ENCODE data around the gene MPHOSPH10. TPM values are rescaled to one million over a fixed set of nuclear protein-coding genes. Genes with fewer than 3 reads are reported as not detected.
A peak's percentile ranks its signal among the peaks of the same experiment; 100 is the strongest.

Gene MPHOSPH10
- total and polyA plus RNA-seq, 2 of the 13 experiments (the other 11 are each of a cell fraction or from before 2014, with no cell fraction given) = 37.8 to 137 TPM

DNA sequence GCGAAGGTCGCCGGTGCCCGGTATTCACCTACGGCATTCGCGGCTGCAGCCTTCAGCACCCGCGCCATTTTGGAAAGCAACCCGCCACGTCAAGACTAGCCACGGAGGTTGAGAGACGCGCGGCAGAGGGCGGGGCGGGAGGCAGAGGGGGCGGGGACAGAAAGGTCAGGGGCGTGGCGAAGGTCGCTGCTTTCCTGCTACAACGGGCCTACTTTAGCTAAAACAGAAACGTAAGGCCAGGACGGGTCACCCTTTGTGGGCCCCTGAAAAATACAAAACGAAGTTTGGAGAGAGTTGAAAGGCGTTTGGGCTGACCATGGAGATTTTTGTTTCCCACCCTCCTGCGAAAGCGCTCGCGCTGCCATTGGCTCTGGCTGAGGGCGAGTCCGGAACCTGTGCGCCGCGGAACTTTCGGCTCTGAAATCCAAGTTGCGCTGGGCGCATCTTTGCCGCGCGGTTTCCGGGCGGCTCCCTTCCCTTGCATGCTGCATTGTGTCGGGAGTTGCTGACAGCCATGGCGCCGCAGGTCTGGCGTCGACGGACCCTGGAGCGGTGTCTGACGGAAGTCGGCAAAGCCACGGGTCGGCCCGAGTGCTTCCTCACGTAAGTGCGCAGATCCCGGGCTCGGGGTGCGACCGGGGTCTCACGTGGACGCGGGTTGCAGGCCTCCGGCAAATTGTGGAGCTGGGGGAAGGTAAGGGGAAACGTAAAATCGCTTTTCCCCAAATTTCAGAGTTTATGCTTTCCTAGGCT lies at the start of gene MPHOSPH10, which contains the start of gene MCEE (continued):
- TF ChIP-seq NAIF1 (CRISPR knock-in tag; IDR thresholded peaks at IDR 0.05; ENCODE audit: borderline replicate concordance) (peak; percentile 93), NFATC3 (CRISPR knock-in tag; IDR thresholded peaks at IDR 0.05) (peak; percentile 97), ZNF446 (CRISPR knock-in tag; IDR thresholded peaks at IDR 0.05) (peak; percentile 62; the same call in 1 of the 2 replicates), ZNF124 (CRISPR knock-in tag; IDR thresholded peaks at IDR 0.05) (peak; percentile 61), ZFP37 (CRISPR knock-in tag; IDR thresholded peaks at IDR 0.05; ENCODE audit: borderline replicate concordance) (0 out of 2 replicates have a peak, but pooled peaks have one; percentile 79), ZFP36L2 (CRISPR knock-in tag; IDR thresholded peaks at IDR 0.05) (peak; percentile 72), NR2C2 (CRISPR knock-in tag; IDR thresholded peaks at IDR 0.05; ENCODE audit: borderline replicate concordance) (peak; percentile 96), ZNF337 (CRISPR knock-in tag; IDR thresholded peaks at IDR 0.05; ENCODE audit: borderline replicate concordance, low read depth) (no peak), PHB2 (IDR thresholded peaks at IDR 0.05; ENCODE audit: partially characterized antibody) (no peak), NFRKB (IDR thresholded peaks at IDR 0.05) (no peak), ZNF709 (CRISPR knock-in tag; IDR thresholded peaks at IDR 0.05) (peak; percentile 89), PAF1 (CRISPR knock-in tag; IDR thresholded peaks at IDR 0.05) (no peak), ZNF30 (CRISPR knock-in tag; IDR thresholded peaks at IDR 0.05) (peak; percentile 97), KLF12 (CRISPR knock-in tag; IDR thresholded peaks at IDR 0.05; ENCODE audit: borderline replicate concordance) (peak; percentile 95; the same call in 1 of the 2 replicates), ELF3 (CRISPR knock-in tag; IDR thresholded peaks at IDR 0.05) (peak; percentile 85), AKAP8 (CRISPR knock-in tag; IDR thresholded peaks at IDR 0.05) (peak; percentile 82), ZNF235 (CRISPR knock-in tag; IDR thresholded peaks at IDR 0.05; ENCODE audit: borderline replicate concordance) (no peak), ZNF777 (CRISPR knock-in tag; IDR thresholded peaks at IDR 0.05) (peak; percentile 78)
- TF ChIP-seq, protein P1, sequence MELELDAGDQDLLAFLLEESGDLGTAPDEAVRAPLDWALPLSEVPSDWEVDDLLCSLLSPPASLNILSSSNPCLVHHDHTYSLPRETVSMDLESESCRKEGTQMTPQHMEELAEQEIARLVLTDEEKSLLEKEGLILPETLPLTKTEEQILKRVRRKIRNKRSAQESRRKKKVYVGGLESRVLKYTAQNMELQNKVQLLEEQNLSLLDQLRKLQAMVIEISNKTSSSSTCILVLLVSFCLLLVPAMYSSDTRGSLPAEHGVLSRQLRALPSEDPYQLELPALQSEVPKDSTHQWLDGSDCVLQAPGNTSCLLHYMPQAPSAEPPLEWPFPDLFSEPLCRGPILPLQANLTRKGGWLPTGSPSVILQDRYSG (CRISPR knock-in tag; IDR thresholded peaks at IDR 0.05) = peak; percentile 94; the same call in 1 of the 2 replicates
- TF ChIP-seq, protein P2, sequence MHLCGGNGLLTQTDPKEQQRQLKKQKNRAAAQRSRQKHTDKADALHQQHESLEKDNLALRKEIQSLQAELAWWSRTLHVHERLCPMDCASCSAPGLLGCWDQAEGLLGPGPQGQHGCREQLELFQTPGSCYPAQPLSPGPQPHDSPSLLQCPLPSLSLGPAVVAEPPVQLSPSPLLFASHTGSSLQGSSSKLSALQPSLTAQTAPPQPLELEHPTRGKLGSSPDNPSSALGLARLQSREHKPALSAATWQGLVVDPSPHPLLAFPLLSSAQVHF (CRISPR knock-in tag; IDR thresholded peaks at IDR 0.05) = peak; percentile 84
- TF ChIP-seq, protein P3, sequence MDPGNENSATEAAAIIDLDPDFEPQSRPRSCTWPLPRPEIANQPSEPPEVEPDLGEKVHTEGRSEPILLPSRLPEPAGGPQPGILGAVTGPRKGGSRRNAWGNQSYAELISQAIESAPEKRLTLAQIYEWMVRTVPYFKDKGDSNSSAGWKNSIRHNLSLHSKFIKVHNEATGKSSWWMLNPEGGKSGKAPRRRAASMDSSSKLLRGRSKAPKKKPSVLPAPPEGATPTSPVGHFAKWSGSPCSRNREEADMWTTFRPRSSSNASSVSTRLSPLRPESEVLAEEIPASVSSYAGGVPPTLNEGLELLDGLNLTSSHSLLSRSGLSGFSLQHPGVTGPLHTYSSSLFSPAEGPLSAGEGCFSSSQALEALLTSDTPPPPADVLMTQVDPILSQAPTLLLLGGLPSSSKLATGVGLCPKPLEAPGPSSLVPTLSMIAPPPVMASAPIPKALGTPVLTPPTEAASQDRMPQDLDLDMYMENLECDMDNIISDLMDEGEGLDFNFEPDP (CRISPR knock-in tag; conservative IDR thresholded peaks at IDR 0.05) = peak; percentile 98
- TF ChIP-seq, protein P4, sequence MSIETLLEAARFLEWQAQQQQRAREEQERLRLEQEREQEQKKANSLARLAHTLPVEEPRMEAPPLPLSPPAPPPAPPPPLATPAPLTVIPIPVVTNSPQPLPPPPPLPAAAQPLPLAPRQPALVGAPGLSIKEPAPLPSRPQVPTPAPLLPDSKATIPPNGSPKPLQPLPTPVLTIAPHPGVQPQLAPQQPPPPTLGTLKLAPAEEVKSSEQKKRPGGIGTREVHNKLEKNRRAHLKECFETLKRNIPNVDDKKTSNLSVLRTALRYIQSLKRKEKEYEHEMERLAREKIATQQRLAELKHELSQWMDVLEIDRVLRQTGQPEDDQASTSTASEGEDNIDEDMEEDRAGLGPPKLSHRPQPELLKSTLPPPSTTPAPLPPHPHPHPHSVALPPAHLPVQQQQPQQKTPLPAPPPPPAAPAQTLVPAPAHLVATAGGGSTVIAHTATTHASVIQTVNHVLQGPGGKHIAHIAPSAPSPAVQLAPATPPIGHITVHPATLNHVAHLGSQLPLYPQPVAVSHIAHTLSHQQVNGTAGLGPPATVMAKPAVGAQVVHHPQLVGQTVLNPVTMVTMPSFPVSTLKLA (IDR thresholded peaks at IDR 0.05) = peak; percentile 55
- TF ChIP-seq, protein P5, sequence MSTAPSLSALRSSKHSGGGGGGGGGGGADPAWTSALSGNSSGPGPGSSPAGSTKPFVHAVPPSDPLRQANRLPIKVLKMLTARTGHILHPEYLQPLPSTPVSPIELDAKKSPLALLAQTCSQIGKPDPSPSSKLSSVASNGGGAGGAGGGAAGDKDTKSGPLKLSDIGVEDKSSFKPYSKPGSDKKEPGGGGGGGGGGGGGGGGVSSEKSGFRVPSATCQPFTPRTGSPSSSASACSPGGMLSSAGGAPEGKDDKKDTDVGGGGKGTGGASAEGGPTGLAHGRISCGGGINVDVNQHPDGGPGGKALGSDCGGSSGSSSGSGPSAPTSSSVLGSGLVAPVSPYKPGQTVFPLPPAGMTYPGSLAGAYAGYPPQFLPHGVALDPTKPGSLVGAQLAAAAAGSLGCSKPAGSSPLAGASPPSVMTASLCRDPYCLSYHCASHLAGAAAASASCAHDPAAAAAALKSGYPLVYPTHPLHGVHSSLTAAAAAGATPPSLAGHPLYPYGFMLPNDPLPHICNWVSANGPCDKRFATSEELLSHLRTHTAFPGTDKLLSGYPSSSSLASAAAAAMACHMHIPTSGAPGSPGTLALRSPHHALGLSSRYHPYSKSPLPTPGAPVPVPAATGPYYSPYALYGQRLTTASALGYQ (CRISPR knock-in tag; IDR thresholded peaks at IDR 0.05) = peak; percentile 78
- TF ChIP-seq, protein P6, sequence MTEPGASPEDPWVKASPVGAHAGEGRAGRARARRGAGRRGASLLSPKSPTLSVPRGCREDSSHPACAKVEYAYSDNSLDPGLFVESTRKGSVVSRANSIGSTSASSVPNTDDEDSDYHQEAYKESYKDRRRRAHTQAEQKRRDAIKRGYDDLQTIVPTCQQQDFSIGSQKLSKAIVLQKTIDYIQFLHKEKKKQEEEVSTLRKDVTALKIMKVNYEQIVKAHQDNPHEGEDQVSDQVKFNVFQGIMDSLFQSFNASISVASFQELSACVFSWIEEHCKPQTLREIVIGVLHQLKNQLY (CRISPR knock-in tag; IDR thresholded peaks at IDR 0.05) = peak; percentile 51; the same call in 1 of the 2 replicates
